Skeletal muscle tissue (tissue), 4 donors: ENCODE data around the gene NIPBL. TPM values are rescaled to one million over a fixed set of nuclear protein-coding genes. Genes with fewer than 3 reads are reported as not detected.
"Not testable (repeated sequence)": the region's sequence is repeated elsewhere in the genome, so short reads cannot be mapped to it uniquely, and the experiment has no call there.

Source experiments
- H3K27ac ChIP-seq: one replicate; pipeline ENCODE4 v1.7.0; 2013; ENCODE audit warnings: mild to moderate bottlenecking, low read depth, low read length, inconsistent platforms
- H3K27me3 ChIP-seq, 3 donors: one replicate each; pipeline ENCODE4 v1.7.0; 2013; ENCODE audit warnings: low read length in 3 of 3; ENCODE audit not compliant: control insufficient read depth in 3 of 3, insufficient read depth in 3 of 3
- H3K36me3 ChIP-seq, 3 donors: one replicate each; pipeline ENCODE4 v1.7.0; 2013; ENCODE audit warnings: low read length in 3 of 3; ENCODE audit not compliant: control insufficient read depth in 3 of 3, insufficient read depth in 3 of 3
- H3K4me1 ChIP-seq, 3 donors: one replicate each; pipeline ENCODE4 v1.7.0; 2013; ENCODE audit warnings: low read length in 3 of 3, mild to moderate bottlenecking in 3 of 3; ENCODE audit not compliant: control insufficient read depth in 3 of 3, insufficient read depth in 3 of 3
- H3K4me3 ChIP-seq, 3 donors: one replicate each; pipeline ENCODE4 v1.7.0; 2013; ENCODE audit warnings: low read length in 3 of 3
- H3K9ac ChIP-seq, 3 donors: one replicate each; pipeline ENCODE4 v1.7.0; 2013; ENCODE audit warnings: low read length in 3 of 3, mild to moderate bottlenecking in 3 of 3, moderate library complexity in 2 of 3, low read depth in 1 of 3
- H3K9me3 ChIP-seq, 3 donors: one replicate each; pipeline ENCODE4 v1.7.0; 2013; ENCODE audit warnings: low read length in 3 of 3; ENCODE audit not compliant: control insufficient read depth in 3 of 3
- total RNA-seq: library from RNA; depleted of rRNA; stranded (reverse); fragments of >200 nt; gene quantifications from one replicate; pipeline ENCODE4 v1.2.3, GENCODE V29; 2014
- donor health status: Osteomylitis.

NIPBL gene
- 36.5 TPM for total RNA-seq

- Histone ChIP-seq H3K9ac (peak within 1 kb of the TSS; percentile 95 to 97 (median 97)), H3K27ac (peak within 1 kb of the TSS; percentile 98), H3K4me1 (peaks cover 10 to 31% (median 17%) of the 10 kb centered on the region in 3 donors), H3K9me3 (no peaks in the 10 kb centered on the region), H3K36me3 (no peaks in the 10 kb centered on the region), H3K27me3 (no peaks in the 10 kb centered on the region), H3K4me3 (peak within 1 kb of the TSS; percentile 92 to 99 (median 95))
These were observed at the start of gene NIPBL for GRCh38 chr5:36876299-36876964. TSS of gene NIPBL (plus strand) at chr5:36876769. CDS start at chr5:36953697, 76,928 bp downstream.

GRCh38 chr5:36832274-36832673 lies 44.3 kb upstream of the NIPBL start:
- no peaks in the 10 kb centered on the region for H3K9me3 ChIP-seq
- no peak overlapping the region for H3K27ac ChIP-seq
- H3K9ac ChIP-seq: no peak overlapping the region
- no peaks in the 10 kb centered on the region for H3K36me3 ChIP-seq
- H3K4me1 ChIP-seq: no peaks in the 10 kb centered on the region
- no peak overlapping the region for H3K4me3 ChIP-seq
- no peaks in the 10 kb centered on the region for H3K27me3 ChIP-seq

GRCh38 chr5:36836831-36837230 lies 39.7 kb upstream of the NIPBL start:
- Histone ChIP-seq H3K4me3 (no peak overlapping the region), H3K9ac (no peak overlapping the region), H3K9me3 (peaks cover 0 to 2% (median 0%) of the 10 kb centered on the region in 3 donors), H3K36me3 (no peaks in the 10 kb centered on the region), H3K27me3 (no peaks in the 10 kb centered on the region), H3K27ac (no peak overlapping the region), H3K4me1 (no peaks in the 10 kb centered on the region)

GRCh38 chr5:36839489-36840476 lies 36.8 kb upstream of the NIPBL start:
- Histone ChIP-seq H3K9ac (no peak overlapping the region), H3K27ac (no peak overlapping the region), H3K4me3 (no peak overlapping the region), H3K27me3 (no peaks in the 10 kb centered on the region), H3K4me1 (no peaks in the 10 kb centered on the region), H3K36me3 (no peaks in the 10 kb centered on the region), H3K9me3 (peaks cover 0 to 2% (median 0%) of the 10 kb centered on the region in 3 donors)

GRCh38 chr5:36841677-36842076 lies 34.9 kb upstream of the NIPBL start:
- H3K36me3 ChIP-seq: no peaks in the 10 kb centered on the region
- no peak overlapping the region for H3K27ac ChIP-seq
- no peak overlapping the region for H3K4me3 ChIP-seq
- peaks cover 0 to 2% (median 0%) of the 10 kb centered on the region in 3 donors for H3K9me3 ChIP-seq
- H3K27me3 ChIP-seq: no peaks in the 10 kb centered on the region
- no peak overlapping the region for H3K9ac ChIP-seq
- no peaks in the 10 kb centered on the region for H3K4me1 ChIP-seq

- Histone ChIP-seq H3K4me3 (no peak overlapping the region), H3K9me3 (peaks cover 0 to 2% (median 0%) of the 10 kb centered on the region in 3 donors)
These were observed 34.5 kb upstream of the NIPBL start for GRCh38 chr5:36842087-36842486.

GRCh38 chr5:36844305-36844704 lies 32.3 kb upstream of the NIPBL start:
- Histone ChIP-seq H3K36me3 (no peaks in the 10 kb centered on the region), H3K9ac (no peak overlapping the region), H3K4me1 (no peaks in the 10 kb centered on the region), H3K27me3 (no peaks in the 10 kb centered on the region), H3K9me3 (peaks cover 0 to 2% (median 0%) of the 10 kb centered on the region in 3 donors), H3K27ac (no peak overlapping the region), H3K4me3 (no peak overlapping the region)

More at GRCh38 chr5:36842087-36842486, 34.5 kb upstream of the NIPBL start:
- Histone ChIP-seq H3K9ac (no peak overlapping the region), H3K27ac (no peak overlapping the region), H3K4me1 (no peaks in the 10 kb centered on the region), H3K36me3 (no peaks in the 10 kb centered on the region), H3K27me3 (no peaks in the 10 kb centered on the region)

- not testable (repeated sequence) for H3K27ac ChIP-seq, H3K4me3 ChIP-seq, H3K9me3 ChIP-seq, H3K36me3 ChIP-seq, H3K9ac ChIP-seq, H3K4me1 ChIP-seq, H3K27me3 ChIP-seq
These were observed 28.0 kb upstream of the NIPBL start for GRCh38 chr5:36848545-36848944.

GRCh38 chr5:36852903-36853302 lies 23.7 kb upstream of the NIPBL start:
- H3K9me3 ChIP-seq, H3K27ac ChIP-seq, H3K36me3 ChIP-seq, H3K4me1 ChIP-seq, H3K4me3 ChIP-seq, H3K27me3 ChIP-seq, H3K9ac ChIP-seq: not testable (repeated sequence)
